ENCODE measurements around the gene CCDC57. TPM values are rescaled to one million over a fixed set of nuclear protein-coding genes. Genes with fewer than 3 reads are reported as not detected.

Gene CCDC57
- total RNA-seq, 2 donors from 2014 or later = 5.1 to 7.4 TPM

GRCh38 chr17:82081966-82082365 is 130.7 kb downstream of the CCDC57 start:
- Histone ChIP-seq H3K4me3 (no peak overlapping the region), H3K9me3 (no peaks in the 10 kb centered on the region), H3K4me1 (no peaks in the 10 kb centered on the region), H3K27me3 (no peaks in the 10 kb centered on the region), H3K36me3 (peaks cover 76% of the 10 kb centered on the region), H3K27ac (no peak overlapping the region)
- DNase-seq (ENCODE audit: low spot score) = no peak
- TF ChIP-seq CTCF (IDR thresholded peaks at IDR 0.05) = no peak

GRCh38 chr17:82081546-82081945 is 131.1 kb downstream of the CCDC57 start:
- H3K27me3 ChIP-seq = no peaks in the 10 kb centered on the region
- no peak overlapping the region for H3K4me3 ChIP-seq
- no peak for TF ChIP-seq CTCF (IDR thresholded peaks at IDR 0.05)
- no peaks in the 10 kb centered on the region for H3K4me1 ChIP-seq
- peaks cover 72% of the 10 kb centered on the region for H3K36me3 ChIP-seq
- no peak for DNase-seq (ENCODE audit: low spot score)
- H3K9me3 ChIP-seq = no peaks in the 10 kb centered on the region
- no peak overlapping the region for H3K27ac ChIP-seq

GRCh38 chr17:82080789-82081464 is 131.7 kb downstream of the CCDC57 start:
- Histone ChIP-seq H3K9me3 (no peaks in the 10 kb centered on the region), H3K4me3 (no peak overlapping the region), H3K36me3 (peaks cover 66% of the 10 kb centered on the region), H3K4me1 (no peaks in the 10 kb centered on the region), H3K27me3 (no peaks in the 10 kb centered on the region), H3K27ac (no peak overlapping the region)
- DNase-seq (ENCODE audit: low spot score) = no peak
- TF ChIP-seq CTCF (IDR thresholded peaks at IDR 0.05) = no peak

- peaks cover 59% of the 10 kb centered on the region for H3K36me3 ChIP-seq
- no peak overlapping the region for H3K27ac ChIP-seq
- H3K27me3 ChIP-seq = no peaks in the 10 kb centered on the region
- no peaks in the 10 kb centered on the region for H3K4me1 ChIP-seq
- no peak for DNase-seq (ENCODE audit: low spot score)
- no peak for TF ChIP-seq CTCF (IDR thresholded peaks at IDR 0.05)
- H3K4me3 ChIP-seq = no peak overlapping the region
- no peaks in the 10 kb centered on the region for H3K9me3 ChIP-seq
Observed at GRCh38 chr17:82080048-82080788, 132.4 kb downstream of the CCDC57 start.

- peaks cover 48% of the 10 kb centered on the region for H3K36me3 ChIP-seq
- no peaks in the 10 kb centered on the region for H3K27me3 ChIP-seq
- TF ChIP-seq CTCF (IDR thresholded peaks at IDR 0.05) = no peak
- no peaks in the 10 kb centered on the region for H3K4me1 ChIP-seq
- H3K27ac ChIP-seq = no peak overlapping the region
- no peak for DNase-seq (ENCODE audit: low spot score)
- no peak overlapping the region for H3K4me3 ChIP-seq
- no peaks in the 10 kb centered on the region for H3K9me3 ChIP-seq
Observed at GRCh38 chr17:82079001-82079677, 133.5 kb downstream of the CCDC57 start.

Data from right atrium auricular region (tissue), 2 donors.